Heart right ventricle (tissue), 16 donors: ENCODE measurements around the gene SLAMF7. TPM values are rescaled to one million over a fixed set of nuclear protein-coding genes. Genes with fewer than 3 reads are reported as not detected.
"Not testable (repeated sequence)": the region's sequence is repeated elsewhere in the genome, so short reads cannot be mapped to it uniquely, and the experiment has no call there.

ENCODE experiments used
- ATAC-seq, 8 donors: fragments of 200-7000 bp; cut with Tn5 transposase; one replicate each; pipeline ENCODE4 v1.9.1; 2020; ENCODE audit warnings: mild to moderate bottlenecking in 8 of 8, moderate library complexity in 8 of 8, moderate number of reproducible peaks in 1 of 8
- DNase-seq, 2 donors: peaks; one replicate each; pipeline ENCODE4 v3.0.0-alpha.2; 2020
- H3K27ac ChIP-seq, 10 donors: fragments of 200-600 bp; sonication (generic) in 2 of 10; one replicate each; pipeline versions ENCODE4 v1.5.0 to v1.8.0; 2020 to 2022; ENCODE audit warnings: mild to moderate bottlenecking in 3 of 10
- H3K27me3 ChIP-seq, 7 donors: fragments of 200-600 bp; one replicate each; pipeline ENCODE4 v1.8.0; 2021 to 2022; ENCODE audit warnings: mild to moderate bottlenecking in 2 of 7
- H3K36me3 ChIP-seq, 9 donors: fragments of 200-600 bp; sonication (generic) in 1 of 9; one replicate each; pipeline versions ENCODE4 v1.5.0 to v1.8.0; 2020 to 2022; ENCODE audit warnings: mild to moderate bottlenecking in 2 of 9
- H3K4me1 ChIP-seq, 9 donors: fragments of 200-600 bp; sonication (generic) in 1 of 9; one replicate each; pipeline versions ENCODE4 v1.5.0 to v1.8.0; 2020 to 2022; ENCODE audit warnings: mild to moderate bottlenecking in 4 of 9
- H3K4me3 ChIP-seq, 10 donors: fragments of 200-600 bp; sonication (generic) in 2 of 10; one replicate each; pipeline versions ENCODE4 v1.5.0 to v1.8.0; 2020 to 2022; ENCODE audit warnings: mild to moderate bottlenecking in 7 of 10, moderate library complexity in 2 of 10
- H3K9me3 ChIP-seq, 11 donors: fragments of 200-600 bp in 10 of 11; sonication (generic) in 2 of 11; one replicate each; pipeline versions ENCODE4 v1.5.0 to v1.8.0; 2013 to 2022; ENCODE audit warnings: mild to moderate bottlenecking in 2 of 11, control low read depth in 1 of 11, moderate library complexity in 1 of 11
- WGBS, 2 donors: extraction: QIAGEN DNeasy Blood & Tissue Kit; methylation state at CpG; one replicate each; pipeline ENCODE4 v1.1.7; 2013; ENCODE audit warnings: inconsistent platforms in 1 of 2; 5-methylcytosine and 5-hydroxymethylcytosine counted together
- intact Hi-C, 10 donors: fragments of 100-400 bp; cut with DNase I; formaldehyde crosslinking; loops; one replicate each; pipeline versions ENCODE4 v1.11.1 to v1.14.2; 2022
- polyA plus RNA-seq, 2 donors: library from polyadenylated mRNA; stranded (reverse); fragments of 200-250 nt; gene quantifications; one replicate each; pipeline ENCODE4 v1.2.3, GENCODE V29; 2013
- total RNA-seq, 10 donors: library from RNA; stranded (reverse); fragmentation: NEBNext Ultra II Directional in 3 of 10; extraction: Animal tissue kit (Norgen Biotek cat#: 25700) in 3 of 10; gene quantifications; one replicate each; pipeline versions ENCODE4 v1.2.1 to v1.2.4, GENCODE V29; 2021 to 2023
- TF ChIP-seq, protein P1 (sequence below), 9 donors: fragments of 200-600 bp; sonication (generic) in 2 of 9; IDR thresholded peaks; one replicate each; pipeline versions ENCODE4 v1.5.0 to v1.8.0; 2021 to 2022; ENCODE audit warnings: antibody characterized with exemption in 9 of 9, mild to moderate bottlenecking in 5 of 9, moderate library complexity in 1 of 9
- donor health status: Arrhythmogenic right ventricular cardiomyopathy.
- donor health status: ischemic (EF 13 %, LVEDD 7.1; RV severe dilation, severe dysfunction).
- donor health status: healthy with polysubstance abuse.
- donor health status: DM: no; HTN: yes; CAD: no.
- donor health status: DM: no; HTN: no; CAD: no.
- donor health status: ischemic (EF 25% LVEDD 6.9; RV normal size, moderate dysfunction).
- donor health status: ischemic (EF 25% LVEDD 5.7; RV mildly dilated, moderate dysfunction).
- donor health status: healthy.
- donor health status: DM: yes; HTN: yes; CAD: no.
- donor health status: Ischemic cardiomyopathy.
- donor health status: ischemic (EF 35%, LVEDD 5.7; RV mildly dilated, moderate dysfunction).
- donor health status: nonischemic (EF 11% LVEDD 7.7; RV severe dilation, severe dysfunction).
- donor health status: DM: yes; HTN: yes; CAD: no.
- donor health status: PGD.
- donor health status: ischemic (EF 29% LVEDD 5.4; RV normal size, mild dysfunction).
- donor health status: nonischemic (EF 23%, LVEDD 6.1; RV moderate dilation, normal function).

SLAMF7 gene
- total and polyA plus RNA-seq, 12 donors: 0.11 to 19.4 (median 0.28) TPM

DNA sequence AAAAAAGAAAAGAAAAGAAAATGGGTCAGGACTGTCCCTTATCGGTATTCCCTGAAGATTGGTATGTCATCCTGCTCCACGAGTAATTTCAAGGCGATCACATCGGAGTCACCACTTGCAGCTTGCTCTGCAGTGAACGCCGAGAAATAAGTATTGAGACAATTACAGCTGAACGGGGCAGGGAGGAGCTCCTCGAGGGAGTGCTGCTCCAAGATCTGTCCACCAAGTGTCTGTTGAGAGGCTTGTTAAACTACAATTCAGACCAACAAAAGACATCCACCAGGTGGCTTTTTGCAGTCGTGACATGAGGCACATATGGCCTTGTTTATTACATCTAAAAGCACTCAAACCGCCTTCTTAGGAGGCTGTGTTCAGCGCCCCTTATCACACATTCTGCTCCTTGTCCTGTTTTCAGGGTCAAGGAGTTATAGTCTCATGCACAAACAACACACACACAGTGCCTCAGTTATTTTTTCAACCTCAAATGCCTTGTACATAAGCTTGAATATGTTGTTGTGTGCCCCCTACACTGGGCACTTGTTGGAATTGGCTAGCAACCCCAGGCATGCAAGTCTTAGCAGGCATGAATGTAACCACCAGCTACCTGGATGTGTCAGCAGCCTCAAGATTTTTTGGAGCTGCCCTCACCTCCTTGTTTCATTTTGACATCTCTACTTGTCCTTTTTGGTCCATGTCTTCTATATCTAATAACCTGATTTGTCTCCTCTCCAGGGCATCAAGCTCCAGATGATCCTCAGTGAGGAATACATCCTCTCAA is 14.4 kb upstream of the SLAMF7 start:
- peaks cover 0 to 39% (median 0%) of the 10 kb centered on the region in 9 donors for H3K4me1 ChIP-seq
- no peak overlapping the region for H3K4me3 ChIP-seq
- no peak for ATAC-seq
- H3K36me3 ChIP-seq: no peaks in the 10 kb centered on the region
- H3K9me3 ChIP-seq: no peaks in the 10 kb centered on the region
- intact Hi-C loops: loop anchor here in 5 of 10 donors (5.0 to 10.0 kb wide), 6 partner anchors 42 to 373 kb away; partner anchors contain the start of genes ITLN2 (in 4 of the 5) and KLHDC9 (in 1 of the 5)
- no peak for DNase-seq
- no peak overlapping the region for H3K27ac ChIP-seq
- peaks cover 0 to 8% (median 0%) of the 10 kb centered on the region in 7 donors for H3K27me3 ChIP-seq
- TF ChIP-seq, protein P1, sequence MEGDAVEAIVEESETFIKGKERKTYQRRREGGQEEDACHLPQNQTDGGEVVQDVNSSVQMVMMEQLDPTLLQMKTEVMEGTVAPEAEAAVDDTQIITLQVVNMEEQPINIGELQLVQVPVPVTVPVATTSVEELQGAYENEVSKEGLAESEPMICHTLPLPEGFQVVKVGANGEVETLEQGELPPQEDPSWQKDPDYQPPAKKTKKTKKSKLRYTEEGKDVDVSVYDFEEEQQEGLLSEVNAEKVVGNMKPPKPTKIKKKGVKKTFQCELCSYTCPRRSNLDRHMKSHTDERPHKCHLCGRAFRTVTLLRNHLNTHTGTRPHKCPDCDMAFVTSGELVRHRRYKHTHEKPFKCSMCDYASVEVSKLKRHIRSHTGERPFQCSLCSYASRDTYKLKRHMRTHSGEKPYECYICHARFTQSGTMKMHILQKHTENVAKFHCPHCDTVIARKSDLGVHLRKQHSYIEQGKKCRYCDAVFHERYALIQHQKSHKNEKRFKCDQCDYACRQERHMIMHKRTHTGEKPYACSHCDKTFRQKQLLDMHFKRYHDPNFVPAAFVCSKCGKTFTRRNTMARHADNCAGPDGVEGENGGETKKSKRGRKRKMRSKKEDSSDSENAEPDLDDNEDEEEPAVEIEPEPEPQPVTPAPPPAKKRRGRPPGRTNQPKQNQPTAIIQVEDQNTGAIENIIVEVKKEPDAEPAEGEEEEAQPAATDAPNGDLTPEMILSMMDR (IDR thresholded peaks at IDR 0.05): no peak
- WGBS, 2 donors: 61 to 73% methylated on average over 11 of the region's 11 CpGs

DNA sequence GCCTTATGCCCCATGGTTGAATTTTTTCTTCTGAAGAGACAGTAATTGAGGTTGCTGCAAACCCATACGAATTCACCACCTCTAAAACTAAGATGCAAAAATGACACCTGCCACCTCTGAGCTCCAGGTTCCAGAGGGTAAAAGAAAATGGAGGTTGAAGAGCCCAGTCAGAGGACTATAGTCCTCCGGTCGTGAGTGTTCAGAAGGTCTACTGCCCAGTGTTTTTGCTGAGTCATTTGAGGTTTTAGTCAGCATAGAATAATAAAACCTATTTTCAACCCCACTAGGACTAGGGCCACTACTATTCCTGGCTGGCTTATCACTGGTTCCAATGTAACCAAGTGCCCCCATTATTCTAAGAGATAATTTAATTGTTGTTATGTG is 12.9 kb upstream of the SLAMF7 start:
- Histone ChIP-seq H3K36me3 (no peaks in the 10 kb centered on the region), H3K4me1 (peaks cover 0 to 30% (median 0%) of the 10 kb centered on the region in 9 donors), H3K4me3 (no peak overlapping the region), H3K27me3 (peaks cover 0 to 10% (median 0%) of the 10 kb centered on the region in 7 donors), H3K27ac (peak overlapping the region in 1 of 10 donors; percentile 45), H3K9me3 (no peaks in the 10 kb centered on the region)
- DNase-seq (no peak), ATAC-seq (peak in 1 of 8 donors; percentile 21)
- 53 to 58% methylated on average over 3 of the region's 3 CpGs for WGBS, 2 donors
- TF ChIP-seq, protein P1 (IDR thresholded peaks at IDR 0.05): no peak
- intact Hi-C loops: loop anchor here in 5 of 10 donors (5.0 to 10.0 kb wide), 6 partner anchors 41 to 371 kb away; partner anchors contain the start of genes ITLN2 (in 4 of the 5) and KLHDC9 (in 1 of the 5)

DNA sequence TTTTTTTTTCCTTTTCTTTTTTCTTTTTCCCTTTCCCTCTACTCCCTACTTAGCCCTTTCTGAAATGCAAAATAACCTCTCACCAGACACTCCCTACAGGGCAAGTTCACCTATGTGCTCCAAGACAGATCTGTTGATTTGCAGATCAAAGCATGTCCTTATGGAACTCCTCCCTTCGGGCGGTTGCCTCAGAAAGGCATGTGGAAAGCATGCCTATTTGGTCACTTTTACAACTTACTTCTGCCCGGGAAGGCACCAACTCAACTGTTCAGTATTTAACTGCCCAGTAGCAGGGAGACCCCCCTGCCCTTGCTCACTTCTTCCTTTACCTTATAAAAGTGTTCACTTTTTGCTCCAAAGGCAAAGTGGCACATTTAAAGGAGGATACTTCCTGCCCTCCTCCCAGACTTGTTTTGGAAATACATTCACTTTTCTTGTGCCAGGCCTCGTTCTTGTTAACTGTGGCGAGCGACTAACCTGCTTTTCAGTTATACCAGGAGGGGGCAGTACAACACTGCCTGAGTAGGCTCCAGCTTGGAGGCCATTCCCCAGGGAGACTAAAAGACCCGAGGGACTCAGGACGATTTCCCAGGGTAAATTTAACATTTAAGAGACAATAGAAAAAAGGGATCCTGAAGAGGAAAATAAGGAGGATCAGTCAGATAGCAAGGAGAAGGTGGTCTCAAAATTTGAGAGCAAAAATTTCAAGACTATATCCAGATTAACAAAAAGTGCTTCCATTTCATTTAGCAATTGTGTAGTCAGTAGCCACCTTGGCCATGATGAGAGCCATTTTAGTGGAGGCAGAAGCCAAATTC is 12.3 kb upstream of the SLAMF7 start:
- peaks cover 0 to 30% (median 0%) of the 10 kb centered on the region in 9 donors for H3K4me1 ChIP-seq
- peaks cover 0 to 14% (median 0%) of the 10 kb centered on the region in 7 donors for H3K27me3 ChIP-seq
- no peaks in the 10 kb centered on the region for H3K9me3 ChIP-seq
- peak in 1 of 2 donors; percentile 50 for DNase-seq
- no peaks in the 10 kb centered on the region for H3K36me3 ChIP-seq
- peak overlapping the region in 1 of 10 donors; percentile 45 for H3K27ac ChIP-seq
- TF ChIP-seq, protein P1 (IDR thresholded peaks at IDR 0.05): peak; percentile 48 to 88 (median 73)
- WGBS, 2 donors: 16% methylated on average over 8 of the region's 8 CpGs
- intact Hi-C loops: loop anchor here in 5 of 10 donors (5.0 to 10.0 kb wide), 6 partner anchors 41 to 371 kb away; partner anchors contain the start of genes ITLN2 (in 4 of the 5) and KLHDC9 (in 1 of the 5)
- H3K4me3 ChIP-seq: no peak overlapping the region
- ATAC-seq: peak in 7 of 8 donors; percentile 55 to 90 (median 72)

GRCh38 chr1:160727316-160727640 is 11.8 kb upstream of the SLAMF7 start:
- Histone ChIP-seq H3K27me3 (peaks cover 0 to 14% (median 0%) of the 10 kb centered on the region in 7 donors), H3K36me3 (no peaks in the 10 kb centered on the region), H3K9me3 (no peaks in the 10 kb centered on the region), H3K4me3 (no peak overlapping the region), H3K27ac (no peak overlapping the region), H3K4me1 (peaks cover 0 to 34% (median 0%) of the 10 kb centered on the region in 9 donors)
- ATAC-seq (no peak), DNase-seq (no peak)
- intact Hi-C loops: loop anchor here in 5 of 10 donors (5.0 to 10.0 kb wide), 6 partner anchors 40 to 370 kb away; partner anchors contain the start of genes ITLN2 (in 4 of the 5) and KLHDC9 (in 1 of the 5)
- TF ChIP-seq, protein P1 (IDR thresholded peaks at IDR 0.05): no peak

DNA sequence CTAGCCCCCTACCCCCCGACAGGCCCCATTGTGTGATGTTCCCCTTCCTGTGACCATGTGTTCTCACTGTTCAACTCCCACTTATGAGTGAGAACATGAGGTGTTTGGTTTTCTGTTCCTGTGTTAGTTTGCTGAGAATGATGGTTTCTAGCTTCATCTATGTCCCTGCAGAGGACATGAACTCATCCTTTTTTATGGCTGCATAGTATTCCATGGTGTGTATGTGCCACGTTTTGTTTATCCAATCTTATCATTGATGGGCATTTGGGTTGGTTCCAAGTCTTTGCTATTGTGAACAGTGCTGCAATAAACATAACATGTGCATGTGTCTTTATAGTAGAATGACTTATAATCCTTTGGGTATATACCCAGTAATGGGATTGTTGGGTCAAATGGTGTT is 7.5 kb upstream of the SLAMF7 start:
- H3K27ac ChIP-seq, ATAC-seq, H3K36me3 ChIP-seq, intact Hi-C loops, H3K4me3 ChIP-seq, DNase-seq: not testable (repeated sequence)
- WGBS, 2 donors: 75 to 78% methylated on average over 2 of the region's 2 CpGs
- peaks cover 0 to 26% (median 0%) of the 10 kb centered on the region in 9 donors for H3K4me1 ChIP-seq
- H3K27me3 ChIP-seq: peaks cover 0 to 14% (median 0%) of the 10 kb centered on the region in 7 donors
- peaks cover 0 to 14% (median 0%) of the 10 kb centered on the region in 11 donors for H3K9me3 ChIP-seq
